ENCODE data around the gene CTCFL.

DNA sequence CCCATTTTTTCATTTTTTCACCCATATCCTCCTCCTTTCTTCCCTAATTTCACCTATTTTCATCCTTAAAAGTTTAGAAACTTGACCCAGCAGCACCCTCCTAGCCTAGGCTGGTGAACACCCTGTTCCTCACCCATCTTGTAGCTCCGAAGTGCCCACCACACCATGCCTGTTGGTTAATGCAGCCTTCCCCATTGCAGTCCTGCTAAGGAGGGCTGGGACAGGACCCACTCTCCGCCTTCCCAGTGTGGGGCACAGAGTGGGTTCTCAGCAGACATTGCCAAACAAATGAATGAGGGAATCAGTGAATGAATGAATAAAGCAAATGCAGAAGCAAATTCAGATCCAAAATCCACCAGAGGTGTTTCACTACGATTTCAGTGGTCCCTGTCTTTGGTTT is 45.7 kb downstream of the CTCFL start:
- TF ChIP-seq POLR2A (IDR thresholded peaks at IDR 0.05) = no peak
- TF ChIP-seq, protein P1, sequence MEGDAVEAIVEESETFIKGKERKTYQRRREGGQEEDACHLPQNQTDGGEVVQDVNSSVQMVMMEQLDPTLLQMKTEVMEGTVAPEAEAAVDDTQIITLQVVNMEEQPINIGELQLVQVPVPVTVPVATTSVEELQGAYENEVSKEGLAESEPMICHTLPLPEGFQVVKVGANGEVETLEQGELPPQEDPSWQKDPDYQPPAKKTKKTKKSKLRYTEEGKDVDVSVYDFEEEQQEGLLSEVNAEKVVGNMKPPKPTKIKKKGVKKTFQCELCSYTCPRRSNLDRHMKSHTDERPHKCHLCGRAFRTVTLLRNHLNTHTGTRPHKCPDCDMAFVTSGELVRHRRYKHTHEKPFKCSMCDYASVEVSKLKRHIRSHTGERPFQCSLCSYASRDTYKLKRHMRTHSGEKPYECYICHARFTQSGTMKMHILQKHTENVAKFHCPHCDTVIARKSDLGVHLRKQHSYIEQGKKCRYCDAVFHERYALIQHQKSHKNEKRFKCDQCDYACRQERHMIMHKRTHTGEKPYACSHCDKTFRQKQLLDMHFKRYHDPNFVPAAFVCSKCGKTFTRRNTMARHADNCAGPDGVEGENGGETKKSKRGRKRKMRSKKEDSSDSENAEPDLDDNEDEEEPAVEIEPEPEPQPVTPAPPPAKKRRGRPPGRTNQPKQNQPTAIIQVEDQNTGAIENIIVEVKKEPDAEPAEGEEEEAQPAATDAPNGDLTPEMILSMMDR (IDR thresholded peaks at IDR 0.05) = no peak
